HG02973 (cell line): ENCODE data around the gene CADM2.

Experiments used
- ATAC-seq: cut with Tn5 transposase; IDR thresholded peaks from one replicate; pipeline ENCODE4 v1.9.1; 2021; ENCODE audit warnings: moderate library complexity; ENCODE audit not compliant: unreplicated experiment

CADM2 gene

GRCh38 chr3:84983490-84983889 is 24.7 kb downstream of the CADM2 start:
- no peak for ATAC-seq

GRCh38 chr3:84984429-84984828 is 25.6 kb downstream of the CADM2 start:
- no peak for ATAC-seq

- ATAC-seq: no peak
Observed at GRCh38 chr3:84985795-84986194, 27.0 kb downstream of the CADM2 start.

GRCh38 chr3:84987706-84988504 is 29.1 kb downstream of the CADM2 start:
- ATAC-seq: no peak

GRCh38 chr3:84989102-84989501 is 30.3 kb downstream of the CADM2 start:
- ATAC-seq: no peak

GRCh38 chr3:84991422-84991900 is 32.7 kb downstream of the CADM2 start:
- no peak for ATAC-seq

- no peak for ATAC-seq
Observed at GRCh38 chr3:84993956-84994355, 35.2 kb downstream of the CADM2 start.

- no peak for ATAC-seq
Observed at GRCh38 chr3:84998545-84998944, 39.8 kb downstream of the CADM2 start.

GRCh38 chr3:85003479-85003878 is 44.7 kb downstream of the CADM2 start:
- ATAC-seq: no peak

GRCh38 chr3:85004147-85004546 is 45.4 kb downstream of the CADM2 start:
- no peak for ATAC-seq

- ATAC-seq: no peak
Observed at GRCh38 chr3:85005946-85006345, 47.2 kb downstream of the CADM2 start.

- ATAC-seq: no peak
Observed at GRCh38 chr3:85007195-85008094, 48.7 kb downstream of the CADM2 start.

- ATAC-seq: no peak
Observed at GRCh38 chr3:85020828-85021227, 62.0 kb downstream of the CADM2 start.

GRCh38 chr3:85030052-85030451 is 71.3 kb downstream of the CADM2 start:
- no peak for ATAC-seq

GRCh38 chr3:85037203-85037602 is 78.4 kb downstream of the CADM2 start:
- ATAC-seq: no peak

- no peak for ATAC-seq
Observed at GRCh38 chr3:85041001-85041400, 82.2 kb downstream of the CADM2 start.

- no peak for ATAC-seq
Observed at GRCh38 chr3:85041562-85042055, 82.8 kb downstream of the CADM2 start.

- no peak for ATAC-seq
Observed at GRCh38 chr3:85050821-85051220, 92.0 kb downstream of the CADM2 start.

GRCh38 chr3:85051786-85052185 is 93.0 kb downstream of the CADM2 start:
- no peak for ATAC-seq

GRCh38 chr3:85053626-85054025 is 94.8 kb downstream of the CADM2 start:
- no peak for ATAC-seq

- ATAC-seq: no peak
Observed at GRCh38 chr3:85054579-85054978, 95.8 kb downstream of the CADM2 start.

GRCh38 chr3:85068911-85069310 is 110.1 kb downstream of the CADM2 start:
- ATAC-seq: no peak
